OCI-LY7 (cell line): Measurements from ENCODE around the gene HIF1AN. TPM values are rescaled to one million over a fixed set of nuclear protein-coding genes. Genes with fewer than 3 reads are reported as not detected.

Experiments
- BruUV-seq: library from RNA; stranded (reverse); fragments of 400-500 nt; replicated peaks from 2 replicates; lab custom pipeline; 2021; lab: Mats Ljungman, UMichigan
- CTCF ChIA-PET: fragments of 300-600 bp; sonication (Branson Sonifier 250); formaldehyde crosslinking; loops from one replicate; lab custom pipeline; 2022; ENCODE audit warnings: antibody characterized with exemption; ENCODE audit not compliant: unreplicated experiment; lab: Charles Lee
- POLR2A ChIA-PET: fragments of 300-600 bp; sonication (Branson Sonifier 250); formaldehyde crosslinking; loops from one replicate; lab custom pipeline; 2022; ENCODE audit warnings: antibody characterized with exemption; lab: Charles Lee
- DNase-seq: peaks from one replicate; pipeline ENCODE4 v3.0.0-alpha.2; 2015; ENCODE audit warnings: low spot score
- H2AFZ ChIP-seq: fragments of 200-600 bp; sonication (generic), shearing (Covaris generic); 2 replicates; pipeline ENCODE4 v1.6.1; 2014; ENCODE audit warnings: mild to moderate bottlenecking, antibody characterized with exemption, low read length, moderate library complexity
- H3K27ac ChIP-seq: fragments of 200-600 bp; sonication (generic); 2 replicates; pipeline ENCODE4 v1.5.1; 2014; ENCODE audit warnings: mixed run types, low read depth, mild to moderate bottlenecking, moderate library complexity, low read length, inconsistent platforms; ENCODE audit not compliant: poor library complexity, severe bottlenecking
- H3K36me3 ChIP-seq: fragments of 200-600 bp; sonication (generic); 2 replicates; pipeline ENCODE4 v1.6.1; 2014; ENCODE audit warnings: mild to moderate bottlenecking, antibody characterized with exemption, low read length, moderate library complexity, mixed read lengths; ENCODE audit not compliant: insufficient read depth
- H3K4me1 ChIP-seq: fragments of 200-600 bp; sonication (generic); 2 replicates; pipeline ENCODE4 v1.5.1; 2014; ENCODE audit warnings: mild to moderate bottlenecking, low read length; ENCODE audit not compliant: insufficient read depth, poor library complexity, severe bottlenecking
- H3K4me2 ChIP-seq: fragments of 200-600 bp; sonication (generic); 2 replicates; pipeline ENCODE4 v1.6.1; 2014; ENCODE audit warnings: mild to moderate bottlenecking, low read length
- H3K4me3 ChIP-seq: fragments of 200-600 bp; sonication (generic); 2 replicates; pipeline ENCODE4 v1.5.1; 2014; ENCODE audit warnings: mild to moderate bottlenecking, low read depth, low read length; ENCODE audit not compliant: poor library complexity, severe bottlenecking
- H3K79me2 ChIP-seq: fragments of 200-600 bp; sonication (generic); 2 replicates; pipeline ENCODE4 v1.6.1; 2016; ENCODE audit warnings: low read depth, mild to moderate bottlenecking, low read length, moderate library complexity, mixed read lengths; ENCODE audit not compliant: insufficient read depth
- H3K9me2 ChIP-seq: fragments of 200-600 bp; sonication (generic); 2 replicates; pipeline ENCODE4 v1.6.1; 2016; ENCODE audit warnings: mild to moderate bottlenecking, low read length, mixed read lengths; ENCODE audit not compliant: insufficient read depth
- H3K9me3 ChIP-seq: fragments of 200-600 bp; sonication (generic); 2 replicates; pipeline ENCODE4 v1.6.1; 2014; ENCODE audit warnings: mild to moderate bottlenecking, mixed run types, low read length, mixed read lengths
- H4K20me1 ChIP-seq: fragments of 200-600 bp; sonication (generic); 2 replicates; pipeline ENCODE4 v1.6.1; 2014; ENCODE audit warnings: mild to moderate bottlenecking, antibody characterized with exemption, low read length, moderate library complexity, mixed read lengths; ENCODE audit not compliant: insufficient read depth
- EZH2phosphoT487 ChIP-seq: fragments of 200-600 bp; sonication (generic); IDR thresholded peaks from 2 replicates; pipeline ENCODE4 v1.6.1; 2018; ENCODE audit warnings: low read depth, borderline replicate concordance, mild to moderate bottlenecking, mixed run types, antibody characterized with exemption, low read length, moderate library complexity, mixed read lengths
- intact Hi-C: fragments of 100-400 bp; cut with micrococcal nuclease; formaldehyde crosslinking; loops from one replicate; pipeline ENCODE4 v1.10.0; 2022; ENCODE audit not compliant: unreplicated experiment
- total RNA-seq, 2 experiments: library from RNA; depleted of rRNA in 1 of 2; stranded (reverse); fragments of >200 nt in 1 of 2; shearing (Covaris generic) in 1 of 2; gene quantifications; 2 replicates each; pipeline ENCODE4 v1.2.3, GENCODE V29; 2014 to 2022
- TF ChIP-seq, protein P1 (sequence below): fragments of 200-600 bp; sonication (generic); conservative IDR thresholded peaks from 2 replicates; pipeline ENCODE4 v1.5.1; 2014; ENCODE audit warnings: mild to moderate bottlenecking, antibody characterized with exemption, low read length, moderate library complexity, mixed read lengths

The HIF1AN gene
- total RNA-seq, 2 experiments from 2014 or later, result 10.6 to 44.6 TPM

- TF ChIP-seq EZH2phosphoT487, result no peak
- TF ChIP-seq, protein P1, sequence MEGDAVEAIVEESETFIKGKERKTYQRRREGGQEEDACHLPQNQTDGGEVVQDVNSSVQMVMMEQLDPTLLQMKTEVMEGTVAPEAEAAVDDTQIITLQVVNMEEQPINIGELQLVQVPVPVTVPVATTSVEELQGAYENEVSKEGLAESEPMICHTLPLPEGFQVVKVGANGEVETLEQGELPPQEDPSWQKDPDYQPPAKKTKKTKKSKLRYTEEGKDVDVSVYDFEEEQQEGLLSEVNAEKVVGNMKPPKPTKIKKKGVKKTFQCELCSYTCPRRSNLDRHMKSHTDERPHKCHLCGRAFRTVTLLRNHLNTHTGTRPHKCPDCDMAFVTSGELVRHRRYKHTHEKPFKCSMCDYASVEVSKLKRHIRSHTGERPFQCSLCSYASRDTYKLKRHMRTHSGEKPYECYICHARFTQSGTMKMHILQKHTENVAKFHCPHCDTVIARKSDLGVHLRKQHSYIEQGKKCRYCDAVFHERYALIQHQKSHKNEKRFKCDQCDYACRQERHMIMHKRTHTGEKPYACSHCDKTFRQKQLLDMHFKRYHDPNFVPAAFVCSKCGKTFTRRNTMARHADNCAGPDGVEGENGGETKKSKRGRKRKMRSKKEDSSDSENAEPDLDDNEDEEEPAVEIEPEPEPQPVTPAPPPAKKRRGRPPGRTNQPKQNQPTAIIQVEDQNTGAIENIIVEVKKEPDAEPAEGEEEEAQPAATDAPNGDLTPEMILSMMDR, result no peak
- no peaks in the 10 kb centered on the region for H4K20me1 ChIP-seq
- H3K4me2 ChIP-seq, result no peak overlapping the region
- no peaks in the 10 kb centered on the region for H3K9me2 ChIP-seq
- no peak overlapping the region for H3K27ac ChIP-seq
- DNase-seq, result no peak
- intact Hi-C loops, result no loop called here
- no peak overlapping the region for H3K4me3 ChIP-seq
- no peaks in the 10 kb centered on the region for H3K9me3 ChIP-seq
- POLR2A ChIA-PET, result interaction anchor here (0.6 to 0.7 kb wide), 2 partner anchors 43 to 136 kb away, joined by 3 to 4 read pairs; no protein-coding TSS in a partner anchor
- H2AFZ ChIP-seq, result no peak overlapping the region
- CTCF ChIA-PET, result no interaction called here
- BruUV-seq, result no TSS peak
- H3K79me2 ChIP-seq, result no peaks in the 10 kb centered on the region
- no peaks in the 10 kb centered on the region for H3K4me1 ChIP-seq
- no peaks in the 10 kb centered on the region for H3K36me3 ChIP-seq
These were observed 71.7 kb downstream of the HIF1AN start for GRCh38 chr10:100607439-100607838.

Other genes with a start within 250 kb of the HIF1AN start
- 39.7 and 48.7 TPM in 2 replicates for gene BLOC1S2, start 249.3 kb upstream of the HIF1AN start, total RNA-seq (2014; rRNA removed; shearing (Covaris generic))
- gene BLOC1S2, start 249.3 kb upstream of the HIF1AN start, total RNA-seq (2022), result 45.3 and 54.8 TPM in 2 replicates
- gene PKD2L1, start 205.7 kb upstream of the HIF1AN start, total RNA-seq (2014; rRNA removed; shearing (Covaris generic)), result not detected in 2 replicates
- 0.76 TPM in 1 of 2 replicates, not detected in the other for gene PKD2L1, start 205.7 kb upstream of the HIF1AN start, total RNA-seq (2022)
- gene SCD, start 188.7 kb upstream of the HIF1AN start, total RNA-seq (2014; rRNA removed; shearing (Covaris generic)), result 66.1 and 76.8 TPM in 2 replicates
- 291 and 327 TPM in 2 replicates for gene SCD, start 188.7 kb upstream of the HIF1AN start, total RNA-seq (2022)
- gene WNT8B, start 72.9 kb upstream of the HIF1AN start, total RNA-seq (2014; rRNA removed; shearing (Covaris generic)), result not detected in 2 replicates
- gene WNT8B, start 72.9 kb upstream of the HIF1AN start, total RNA-seq (2022), result not detected in 2 replicates
- 12.5 and 16.4 TPM in 2 replicates for gene SEC31B, start 16.1 kb upstream of the HIF1AN start, total RNA-seq (2014; rRNA removed; shearing (Covaris generic))
- 21.3 and 26.0 TPM in 2 replicates for gene SEC31B, start 16.1 kb upstream of the HIF1AN start, total RNA-seq (2022)
- gene NDUFB8, start 6.1 kb upstream of the HIF1AN start, total RNA-seq (2014; rRNA removed; shearing (Covaris generic)), result 288 and 374 TPM in 2 replicates
- 209 TPM in 2 replicates for gene NDUFB8, start 6.1 kb upstream of the HIF1AN start, total RNA-seq (2022)
- not detected in 2 replicates for gene PAX2, start 209.6 kb downstream of the HIF1AN start, total RNA-seq (2014; rRNA removed; shearing (Covaris generic))
- not detected in 2 replicates for gene PAX2, start 209.6 kb downstream of the HIF1AN start, total RNA-seq (2022)